ENCODE data around the gene BBS9.

BBS9 gene

GRCh38 chr7:33145156-33145555 is 15.8 kb downstream of the BBS9 start:
- no peak for TF ChIP-seq CTCF (IDR thresholded peaks at IDR 0.05)
- H3K27me3 ChIP-seq = no peaks in the 10 kb centered on the region
- no peaks in the 10 kb centered on the region for H3K9me3 ChIP-seq
- no peak overlapping the region for H3K4me3 ChIP-seq (ENCODE audit: low read depth in 1 of 2, low read length in 1 of 2)
- H3K4me1 ChIP-seq (ENCODE audit: control insufficient read depth in 1 of 2, insufficient read depth in 1 of 2, low read depth in 1 of 2, low read length in 1 of 2) = no peaks in the 10 kb centered on the region
- H3K27ac ChIP-seq = no peak overlapping the region
- H3K36me3 ChIP-seq = no peaks in the 10 kb centered on the region

- Histone ChIP-seq H3K27ac (no peak overlapping the region), H3K9me3 (no peaks in the 10 kb centered on the region), H3K27me3 (no peaks in the 10 kb centered on the region), H3K4me1 (ENCODE audit: control insufficient read depth in 1 of 2, insufficient read depth in 1 of 2, low read depth in 1 of 2, low read length in 1 of 2) (no peaks in the 10 kb centered on the region), H3K4me3 (ENCODE audit: low read depth in 1 of 2, low read length in 1 of 2) (no peak overlapping the region), H3K36me3 (no peaks in the 10 kb centered on the region)
- no peak for TF ChIP-seq CTCF (IDR thresholded peaks at IDR 0.05)
Measured at GRCh38 chr7:33152087-33152486, 22.7 kb downstream of the BBS9 start.

- no peak overlapping the region for H3K27ac ChIP-seq
- no peaks in the 10 kb centered on the region for H3K9me3 ChIP-seq
- H3K36me3 ChIP-seq = no peaks in the 10 kb centered on the region
- no peak for TF ChIP-seq CTCF (IDR thresholded peaks at IDR 0.05)
- no peaks in the 10 kb centered on the region for H3K4me1 ChIP-seq (ENCODE audit: control insufficient read depth in 1 of 2, insufficient read depth in 1 of 2, low read depth in 1 of 2, low read length in 1 of 2)
- no peaks in the 10 kb centered on the region for H3K27me3 ChIP-seq
- H3K4me3 ChIP-seq (ENCODE audit: low read depth in 1 of 2, low read length in 1 of 2) = no peak overlapping the region
Measured at GRCh38 chr7:33155811-33156210, 26.4 kb downstream of the BBS9 start.

- H3K27me3 ChIP-seq = no peaks in the 10 kb centered on the region
- no peaks in the 10 kb centered on the region for H3K9me3 ChIP-seq
- no peak overlapping the region for H3K27ac ChIP-seq
- no peak overlapping the region for H3K4me3 ChIP-seq (ENCODE audit: low read depth in 1 of 2, low read length in 1 of 2)
- no peak for TF ChIP-seq CTCF (IDR thresholded peaks at IDR 0.05)
- H3K36me3 ChIP-seq = no peaks in the 10 kb centered on the region
- no peaks in the 10 kb centered on the region for H3K4me1 ChIP-seq (ENCODE audit: control insufficient read depth in 1 of 2, insufficient read depth in 1 of 2, low read depth in 1 of 2, low read length in 1 of 2)
Measured at GRCh38 chr7:33156441-33156840, 27.1 kb downstream of the BBS9 start.

GRCh38 chr7:33157311-33157710 is 27.9 kb downstream of the BBS9 start:
- no peaks in the 10 kb centered on the region for H3K9me3 ChIP-seq
- TF ChIP-seq CTCF (IDR thresholded peaks at IDR 0.05) = no peak
- no peaks in the 10 kb centered on the region for H3K36me3 ChIP-seq
- H3K4me1 ChIP-seq (ENCODE audit: control insufficient read depth in 1 of 2, insufficient read depth in 1 of 2, low read depth in 1 of 2, low read length in 1 of 2) = no peaks in the 10 kb centered on the region
- H3K27ac ChIP-seq = no peak overlapping the region
- no peak overlapping the region for H3K4me3 ChIP-seq (ENCODE audit: low read depth in 1 of 2, low read length in 1 of 2)
- H3K27me3 ChIP-seq = no peaks in the 10 kb centered on the region

- Histone ChIP-seq H3K4me3 (ENCODE audit: low read depth in 1 of 2, low read length in 1 of 2) (no peak overlapping the region), H3K27ac (no peak overlapping the region)
- TF ChIP-seq CTCF (IDR thresholded peaks at IDR 0.05) = no peak
Measured at GRCh38 chr7:33157781-33158180, 28.4 kb downstream of the BBS9 start.

More at GRCh38 chr7:33157781-33158180, 28.4 kb downstream of the BBS9 start:
- no peaks in the 10 kb centered on the region for H3K27me3 ChIP-seq
- no peaks in the 10 kb centered on the region for H3K36me3 ChIP-seq
- H3K4me1 ChIP-seq (ENCODE audit: control insufficient read depth in 1 of 2, insufficient read depth in 1 of 2, low read depth in 1 of 2, low read length in 1 of 2) = no peaks in the 10 kb centered on the region
- H3K9me3 ChIP-seq = no peaks in the 10 kb centered on the region
